HEK293T (cell line): ENCODE data around the gene SLC47A2.

Experiments used
- CTCF ChIA-PET: fragments of 350-600 bp; formaldehyde crosslinking; extraction: SDS; loops from one replicate; lab custom pipeline; 2021; ENCODE audit warnings: antibody characterized with exemption, inconsistent platforms; lab: Yijun Ruan, JAX
- POLR2A ChIA-PET: fragments of 350-600 bp; formaldehyde crosslinking; extraction: SDS; loops from one replicate; lab custom pipeline; 2020; ENCODE audit warnings: antibody characterized with exemption, inconsistent platforms; lab: Yijun Ruan, JAX
- DNase-seq: peaks from one replicate; pipeline ENCODE4 v3.0.0; 2012; ENCODE audit warnings: mixed read lengths; ENCODE audit errors: extremely low spot score
- ARNT ChIP-seq: fragments of 450-650 bp; IDR thresholded peaks from 2 replicates; pipeline ENCODE4 v1.6.1; 2017; ENCODE audit warnings: mild to moderate bottlenecking
- BHLHE40 ChIP-seq: fragments of 450-650 bp; IDR thresholded peaks from 2 replicates; pipeline ENCODE4 v1.6.1; 2016; ENCODE audit warnings: mild to moderate bottlenecking, moderate library complexity, borderline replicate concordance
- CTBP1 ChIP-seq: fragments of 450-650 bp; IDR thresholded peaks from 2 replicates; pipeline ENCODE4 v1.6.1; 2016; ENCODE audit warnings: borderline replicate concordance
- ELF4 ChIP-seq: fragments of 450-650 bp; IDR thresholded peaks from 2 replicates; pipeline ENCODE4 v1.6.1; 2017; ENCODE audit warnings: antibody characterized with exemption
- FOXA1 ChIP-seq: fragments of 450-650 bp; IDR thresholded peaks from 2 replicates; pipeline ENCODE4 v1.6.1; 2016; ENCODE audit warnings: mild to moderate bottlenecking
- FOXK2 ChIP-seq: fragments of 450-650 bp; IDR thresholded peaks from 2 replicates; pipeline ENCODE4 v1.6.1; 2016; ENCODE audit warnings: mild to moderate bottlenecking
- FOXM1 ChIP-seq: fragments of 450-650 bp; IDR thresholded peaks from 2 replicates; pipeline ENCODE4 v1.6.1; 2017; ENCODE audit warnings: mild to moderate bottlenecking, borderline replicate concordance
- HDGF ChIP-seq: fragments of 450-650 bp; IDR thresholded peaks from 2 replicates; pipeline ENCODE4 v1.6.1; 2017; ENCODE audit warnings: antibody characterized with exemption, borderline replicate concordance
- L3MBTL2 ChIP-seq: fragments of 450-650 bp; conservative IDR thresholded peaks from 2 replicates; pipeline ENCODE4 v1.6.1; 2016; ENCODE audit warnings: mild to moderate bottlenecking
- LEF1 ChIP-seq: fragments of 450-650 bp; IDR thresholded peaks from 2 replicates; pipeline ENCODE4 v1.6.1; 2017; ENCODE audit warnings: mild to moderate bottlenecking, borderline replicate concordance
- NFRKB ChIP-seq: fragments of 450-650 bp; IDR thresholded peaks from 2 replicates; pipeline ENCODE4 v1.6.1; 2016; ENCODE audit warnings: mild to moderate bottlenecking, moderate library complexity
- PKNOX1 ChIP-seq: fragments of 450-650 bp; IDR thresholded peaks from 2 replicates; pipeline ENCODE4 v1.6.1; 2016
- SP1 ChIP-seq: fragments of 450-650 bp; IDR thresholded peaks from 2 replicates; pipeline ENCODE4 v1.6.1; 2017
- SUZ12 ChIP-seq: fragments of 450-650 bp; IDR thresholded peaks from 2 replicates; pipeline ENCODE4 v1.6.1; 2016; ENCODE audit warnings: mild to moderate bottlenecking
- TARDBP ChIP-seq: fragments of 450-650 bp; IDR thresholded peaks from 2 replicates; pipeline ENCODE4 v1.6.1; 2016
- ZNF384 ChIP-seq: fragments of 450-650 bp; IDR thresholded peaks from 2 replicates; pipeline ENCODE4 v1.6.1; 2016

The SLC47A2 gene

GRCh38 chr17:19736071-19736470, 19.7 kb upstream of the SLC47A2 start:
- DNase-seq: no peak

GRCh38 chr17:19733953-19734526, 17.7 kb upstream of the SLC47A2 start:
- TF ChIP-seq L3MBTL2 (no peak), HDGF (no peak), SP1 (no peak), SUZ12 (no peak), NFRKB (no peak), FOXK2 (no peak), LEF1 (no peak), FOXM1 (no peak), PKNOX1 (no peak), BHLHE40 (no peak), TARDBP (no peak), CTBP1 (no peak), FOXA1 (no peak), ARNT (no peak), ELF4 (no peak), ZNF384 (no peak)
- ChIA-PET CTCF (no interaction called here), POLR2A (interaction anchor here (1.9 kb wide), 1 partner anchor 85 kb away, joined by 6 read pairs; the partner anchor contains the start of gene ALDH3A2)
- DNase-seq: no peak

More at GRCh38 chr17:19736071-19736470, 19.7 kb upstream of the SLC47A2 start:
- no peak for TF ChIP-seq ELF4
- TF ChIP-seq HDGF: no peak
- no peak for TF ChIP-seq CTBP1
- TF ChIP-seq FOXK2: no peak
- TF ChIP-seq ZNF384: no peak
- no peak for TF ChIP-seq FOXA1
- no peak for TF ChIP-seq FOXM1
- CTCF ChIA-PET: no interaction called here
- POLR2A ChIA-PET: interaction anchor here (1.3 kb wide), 1 partner anchor 9 kb away, joined by 10 read pairs; no protein-coding TSS in a partner anchor

DNA sequence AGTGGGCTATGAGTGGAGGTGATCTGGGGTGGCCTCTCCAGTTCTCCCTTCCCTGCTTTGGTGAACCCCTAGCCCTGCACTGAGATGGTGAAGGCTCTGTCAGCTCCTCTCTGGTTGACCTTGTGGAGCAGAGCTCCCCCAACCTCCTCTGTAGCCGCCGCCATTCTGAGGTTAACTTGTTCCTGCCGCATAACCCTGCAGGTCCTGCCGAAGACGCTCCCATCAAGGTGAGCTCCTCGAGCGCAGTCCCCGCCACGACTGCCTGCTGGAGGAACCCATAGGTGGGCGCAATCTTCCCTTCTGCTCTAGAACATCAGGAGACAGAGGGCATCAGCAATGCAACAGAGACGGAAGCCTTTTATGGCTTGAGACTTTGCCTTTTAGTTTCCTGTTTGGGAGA, 15.2 kb upstream of the SLC47A2 start:
- DNase-seq: no peak
- ChIA-PET POLR2A (interaction anchor here (0.7 kb wide), 1 partner anchor 9 kb away, joined by 3 read pairs; no protein-coding TSS in a partner anchor), CTCF (no interaction called here)
- TF ChIP-seq SP1 (no peak), BHLHE40 (no peak), FOXK2 (no peak), FOXA1 (no peak), CTBP1 (no peak), FOXM1 (no peak), NFRKB (no peak), L3MBTL2 (no peak), TARDBP (no peak), HDGF (no peak), ARNT (no peak), SUZ12 (no peak)

DNA sequence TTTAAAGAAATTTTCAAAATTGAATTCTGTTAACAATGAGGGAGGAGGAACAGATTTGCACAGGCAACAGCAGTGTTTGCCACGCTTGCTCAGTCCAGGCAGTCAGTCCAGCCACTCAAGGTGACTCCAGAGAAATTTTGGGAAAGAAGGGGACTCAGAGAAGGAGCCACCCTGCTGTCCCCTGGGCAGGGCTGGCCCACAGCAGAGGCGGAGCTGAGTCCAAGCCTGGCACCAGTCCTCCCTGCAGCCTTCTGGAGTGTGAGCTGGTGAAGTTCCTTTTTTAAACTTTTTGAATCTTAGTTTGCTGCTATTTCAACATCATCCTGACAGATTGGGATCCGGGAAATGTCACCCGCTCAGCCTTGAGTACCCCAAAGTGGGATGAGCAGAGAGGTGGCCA, 14.5 kb upstream of the SLC47A2 start:
- ChIA-PET CTCF (no interaction called here), POLR2A (interaction anchor here (0.7 kb wide), 1 partner anchor 10 kb away, joined by 3 read pairs; no protein-coding TSS in a partner anchor)
- DNase-seq: no peak
- TF ChIP-seq PKNOX1: no peak
- no peak for TF ChIP-seq NFRKB
- no peak for TF ChIP-seq FOXM1
- no peak for TF ChIP-seq FOXA1
- no peak for TF ChIP-seq TARDBP
- TF ChIP-seq L3MBTL2: no peak
- no peak for TF ChIP-seq LEF1
- TF ChIP-seq SUZ12: no peak
- no peak for TF ChIP-seq SP1
- TF ChIP-seq FOXK2: no peak
- TF ChIP-seq ARNT: no peak
- no peak for TF ChIP-seq ELF4

DNA sequence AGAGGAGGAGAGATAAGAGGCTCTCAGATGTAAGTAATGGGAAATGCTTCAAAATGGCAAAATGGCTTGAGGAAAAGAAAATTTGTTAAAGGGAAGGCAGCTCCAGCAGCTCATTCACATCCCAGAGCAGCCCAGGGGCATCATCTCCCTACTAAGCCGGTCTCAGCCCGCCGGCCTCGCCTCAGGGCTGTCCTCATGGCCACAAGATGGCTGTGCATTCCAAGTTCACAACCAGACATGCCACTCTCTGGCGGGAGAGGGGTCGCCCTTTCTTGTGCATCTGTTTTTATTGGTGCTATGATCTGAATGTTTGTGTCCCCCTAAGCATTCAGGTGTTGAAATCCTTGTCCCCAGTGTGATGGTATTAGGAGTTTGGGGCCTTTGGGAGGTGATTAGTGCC, 13.5 kb upstream of the SLC47A2 start:
- no peak for TF ChIP-seq ELF4
- TF ChIP-seq HDGF: no peak
- ChIA-PET POLR2A (interaction anchor here (2.4 kb wide), 1 partner anchor 352 kb away, joined by 5 read pairs; the partner anchor contains the start of gene MAPK7), CTCF (no interaction called here)
- no peak for DNase-seq

DNA sequence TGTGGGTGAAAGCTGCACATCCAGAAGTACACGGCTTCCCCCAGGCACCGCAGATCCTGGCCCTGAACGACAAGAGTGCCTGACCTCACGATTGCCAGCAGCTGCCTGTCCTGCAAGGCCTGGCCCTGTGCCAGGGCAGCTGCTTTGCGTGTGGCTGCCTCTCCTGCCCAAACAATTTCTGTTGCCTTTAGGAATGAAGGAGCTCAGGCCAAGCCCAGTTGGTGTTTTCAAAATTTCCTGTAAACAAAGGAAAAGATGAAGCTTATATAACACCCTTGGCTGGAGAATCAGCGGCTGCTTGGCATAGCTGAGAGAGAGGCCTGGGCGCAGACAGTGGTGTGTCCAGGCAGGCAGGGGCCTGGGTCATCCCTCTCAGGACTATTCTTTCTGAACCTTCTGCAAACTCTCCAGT, 11.7 kb upstream of the SLC47A2 start:
- ChIA-PET POLR2A (interaction anchor here (0.6 to 2.4 kb wide), 4 partner anchors 16 to 350 kb away, joined by 3 to 15 read pairs (median 8); partner anchors contain the start of genes ALDH3A2 and MAPK7), CTCF (interaction anchor here (0.5 to 2.1 kb wide), 7 partner anchors 9 to 259 kb away, joined by 3 to 16 read pairs (median 4); no protein-coding TSS in a partner anchor)
- DNase-seq: no peak
- TF ChIP-seq ELF4 (no peak), ARNT (no peak), FOXM1 (no peak), LEF1 (no peak), SUZ12 (no peak), TARDBP (no peak), ZNF384 (no peak), CTBP1 (no peak), HDGF (no peak), L3MBTL2 (no peak), NFRKB (no peak), BHLHE40 (no peak), FOXK2 (no peak), PKNOX1 (no peak)
